Naive thymus-derived CD4-positive, alpha-beta T cell (primary cell): ENCODE measurements around the gene VCAN. TPM values are rescaled to one million over a fixed set of nuclear protein-coding genes. Genes with fewer than 3 reads are reported as not detected.

Experiments
- ATAC-seq: fragments of 150-1000 bp; cut with Tn5 transposase; 2 replicates; pipeline ENCODE4 v1.10.0; 2021; ENCODE audit warnings: mild to moderate bottlenecking, moderate library complexity
- CTCF ChIA-PET: fragments of 350-600 bp; sonication (Branson Sonifier 250); formaldehyde crosslinking; loops from one replicate; lab custom pipeline; 2021; ENCODE audit warnings: antibody characterized with exemption; lab: Charles Lee
- POLR2A ChIA-PET: fragments of 350-600 bp; sonication (Branson Sonifier 250); formaldehyde crosslinking; loops from one replicate; lab custom pipeline; 2021; ENCODE audit warnings: antibody characterized with exemption, inconsistent platforms; lab: Charles Lee
- DNase-seq, 9 donors: peaks; one replicate each; pipeline versions ENCODE4 v3.0.0 to v3.0.0-alpha.2; 2020 to 2022; ENCODE audit warnings: mixed read lengths in 1 of 9
- H3K27ac ChIP-seq: one replicate; pipeline ENCODE4 v1.7.0; 2013; ENCODE audit warnings: mild to moderate bottlenecking, low read depth, low read length, moderate library complexity
- H3K27me3 ChIP-seq, 2 donors: one replicate each; pipeline ENCODE4 v1.7.0; 2013; ENCODE audit warnings: low read length in 2 of 2, mild to moderate bottlenecking in 2 of 2, moderate library complexity in 2 of 2; ENCODE audit not compliant: control insufficient read depth in 2 of 2, insufficient read depth in 2 of 2
- H3K36me3 ChIP-seq, 3 experiments: 1 replicate in 2 of 3; 2 replicates in 1 of 3; pipeline ENCODE4 v1.7.0; 2013; ENCODE audit warnings: low read length in 3 of 3, mild to moderate bottlenecking in 3 of 3, moderate library complexity in 1 of 3; ENCODE audit not compliant: insufficient read depth in 3 of 3, control insufficient read depth in 2 of 3
- H3K4me1 ChIP-seq, 2 donors: one replicate each; pipeline ENCODE4 v1.7.0; 2013; ENCODE audit warnings: low read length in 2 of 2, mild to moderate bottlenecking in 2 of 2, moderate library complexity in 1 of 2; ENCODE audit not compliant: control insufficient read depth in 2 of 2, insufficient read depth in 2 of 2
- H3K4me3 ChIP-seq: 2 replicates; pipeline ENCODE4 v1.7.0; 2013; ENCODE audit warnings: mild to moderate bottlenecking, low read length
- H3K9me3 ChIP-seq, 3 experiments: 1 replicate in 2 of 3; 2 replicates in 1 of 3; pipeline ENCODE4 v1.7.0; 2013; ENCODE audit warnings: low read length in 3 of 3; ENCODE audit not compliant: control insufficient read depth in 2 of 3
- H3K27ac Mint-ChIP-seq, 9 donors: one replicate each; pipeline ENCODE4 v1.8.0; 2020 to 2022; ENCODE audit warnings: mixed read lengths in 9 of 9, mild to moderate bottlenecking in 8 of 9, moderate library complexity in 5 of 9, inconsistent platforms in 2 of 9
- H3K27me3 Mint-ChIP-seq, 5 donors: one replicate each; pipeline ENCODE4 v1.8.0; 2021 to 2022; ENCODE audit warnings: mixed read lengths in 5 of 5, mild to moderate bottlenecking in 1 of 5
- H3K36me3 Mint-ChIP-seq, 5 donors: one replicate each; pipeline ENCODE4 v1.8.0; 2020 to 2022; ENCODE audit warnings: mixed read lengths in 5 of 5, mild to moderate bottlenecking in 3 of 5, inconsistent platforms in 1 of 5
- H3K4me1 Mint-ChIP-seq, 7 donors: one replicate each; pipeline ENCODE4 v1.8.0; 2020 to 2022; ENCODE audit warnings: mixed read lengths in 7 of 7, mild to moderate bottlenecking in 3 of 7, inconsistent platforms in 1 of 7
- H3K4me3 Mint-ChIP-seq, 10 donors: one replicate each; pipeline ENCODE4 v1.8.0; 2020 to 2022; ENCODE audit warnings: mild to moderate bottlenecking in 10 of 10, mixed read lengths in 10 of 10, moderate library complexity in 6 of 10, inconsistent platforms in 2 of 10
- H3K9me3 Mint-ChIP-seq, 11 donors: one replicate each; pipeline ENCODE4 v1.8.0; 2020 to 2022; ENCODE audit warnings: mixed read lengths in 11 of 11, mild to moderate bottlenecking in 4 of 11, inconsistent platforms in 1 of 11, moderate library complexity in 1 of 11
- intact Hi-C, 2 donors: fragments of 100-400 bp; cut with micrococcal nuclease; formaldehyde crosslinking; loops; one replicate each; pipeline ENCODE4 v1.15.1; 2023
- polyA plus RNA-seq, 2 donors: library from polyadenylated mRNA; unstranded; fragments of 300-500 nt; fragmentation: Illumina TruSeq; gene quantifications; one replicate each; pipeline ENCODE4 v1.2.3, GENCODE V29; 2021
- total RNA-seq, 6 experiments: library from RNA in 5 of 6; stranded (reverse) in 5 of 6; gene quantifications; 1 replicate in 5 of 6; 2 replicates in 1 of 6; pipeline ENCODE4 v1.2.3 and lab custom pipeline; 2021 to 2026

Gene VCAN
- total and polyA plus RNA-seq, 7 experiments from 2014 or later: 0.28 to 563 (median 1.1) TPM

GRCh38 chr5:83453937-83454336, 17.6 kb upstream of the VCAN start:
- CTCF ChIA-PET: no interaction called here
- H3K4me1 Mint-ChIP-seq: no peaks in the 10 kb centered on the region
- no peaks in the 10 kb centered on the region for H3K27me3 ChIP-seq
- DNase-seq (no peak), ATAC-seq (no peak)
- no peak overlapping the region for H3K4me3 ChIP-seq
- no peaks in the 10 kb centered on the region for H3K4me1 ChIP-seq
- peaks cover 5 to 48% (median 23%) of the 10 kb centered on the region in 11 donors for H3K9me3 Mint-ChIP-seq
- peaks cover 0 to 17% (median 0%) of the 10 kb centered on the region in 3 experiments for H3K9me3 ChIP-seq
- H3K36me3 ChIP-seq: no peaks in the 10 kb centered on the region
- H3K36me3 Mint-ChIP-seq: peaks cover 0 to 5% (median 0%) of the 10 kb centered on the region in 5 donors
- no peak overlapping the region for H3K27ac ChIP-seq
- peaks cover 2 to 23% (median 18%) of the 10 kb centered on the region in 5 donors for H3K27me3 Mint-ChIP-seq
- no peak overlapping the region for H3K27ac Mint-ChIP-seq
- no peak overlapping the region for H3K4me3 Mint-ChIP-seq
- intact Hi-C loops: no loop called here
- POLR2A ChIA-PET: interaction anchor here (0.6 kb wide), 1 partner anchor 23 kb away, joined by 7 read pairs; no protein-coding TSS in a partner anchor

GRCh38 chr5:83464261-83464660, 7.3 kb upstream of the VCAN start:
- peaks cover 24 to 46% (median 41%) of the 10 kb centered on the region in 5 donors for H3K27me3 Mint-ChIP-seq
- ChIA-PET CTCF (no interaction called here), POLR2A (no interaction called here)
- H3K4me3 ChIP-seq: no peak overlapping the region
- DNase-seq (no peak), ATAC-seq (no peak)
- no peaks in the 10 kb centered on the region for H3K36me3 ChIP-seq
- H3K9me3 Mint-ChIP-seq: peaks cover 0 to 7% (median 5%) of the 10 kb centered on the region in 11 donors
- peaks cover 0 to 5% (median 0%) of the 10 kb centered on the region in 5 donors for H3K36me3 Mint-ChIP-seq
- no peak overlapping the region for H3K4me3 Mint-ChIP-seq
- no peak overlapping the region for H3K27ac ChIP-seq
- H3K27ac Mint-ChIP-seq: no peak overlapping the region
- no peaks in the 10 kb centered on the region for H3K4me1 Mint-ChIP-seq
- H3K4me1 ChIP-seq: no peaks in the 10 kb centered on the region
- H3K27me3 ChIP-seq: no peaks in the 10 kb centered on the region
- intact Hi-C loops: no loop called here
- no peaks in the 10 kb centered on the region for H3K9me3 ChIP-seq

GRCh38 chr5:83467371-83468035, 4.0 kb upstream of the VCAN start:
- Histone ChIP-seq H3K27me3 (no peaks in the 10 kb centered on the region), H3K9me3 (no peaks in the 10 kb centered on the region), H3K4me3 (no peak overlapping the region), H3K36me3 (no peaks in the 10 kb centered on the region), H3K27ac (no peak overlapping the region), H3K4me1 (peaks cover 0 to 4% of the 10 kb centered on the region in 2 donors)
- no peak overlapping the region for H3K4me3 Mint-ChIP-seq
- H3K4me1 Mint-ChIP-seq: peaks cover 7 to 17% (median 11%) of the 10 kb centered on the region in 7 donors
- peaks cover 0 to 7% (median 4%) of the 10 kb centered on the region in 11 donors for H3K9me3 Mint-ChIP-seq
- intact Hi-C loops: no loop called here
- H3K36me3 Mint-ChIP-seq: peaks cover 0 to 5% (median 0%) of the 10 kb centered on the region in 5 donors
- H3K27ac Mint-ChIP-seq: no peak overlapping the region
- ChIA-PET CTCF (no interaction called here), POLR2A (no interaction called here)
- H3K27me3 Mint-ChIP-seq: peaks cover 57 to 73% (median 72%) of the 10 kb centered on the region in 5 donors
- no peak for ATAC-seq
- DNase-seq: no peak

- H3K4me1 ChIP-seq: peaks cover 4 to 18% of the 10 kb centered on the region in 2 donors
- no peak overlapping the region for H3K27ac ChIP-seq
- DNase-seq (no peak), ATAC-seq (no peak)
- Mint-ChIP-seq H3K36me3 (peaks cover 0 to 5% (median 0%) of the 10 kb centered on the region in 5 donors), H3K27ac (no peak overlapping the region), H3K4me1 (peaks cover 17 to 32% (median 25%) of the 10 kb centered on the region in 7 donors), H3K9me3 (peaks cover 0 to 5% (median 2%) of the 10 kb centered on the region in 11 donors), H3K27me3 (peaks cover 72 to 83% (median 77%) of the 10 kb centered on the region in 5 donors), H3K4me3 (no peak overlapping the region)
- ChIA-PET POLR2A (no interaction called here), CTCF (interaction anchor here (0.6 kb wide), 1 partner anchor 381 kb away, joined by 3 read pairs; no protein-coding TSS in a partner anchor)
- H3K4me3 ChIP-seq: no peak overlapping the region
- H3K27me3 ChIP-seq: peaks cover 0 to 5% of the 10 kb centered on the region in 2 donors
- intact Hi-C loops: no loop called here
- H3K9me3 ChIP-seq: no peaks in the 10 kb centered on the region
- H3K36me3 ChIP-seq: no peaks in the 10 kb centered on the region
These were observed 2.5 kb upstream of the VCAN start for GRCh38 chr5:83469075-83469474.

- Histone ChIP-seq H3K9me3 (no peaks in the 10 kb centered on the region), H3K27ac (no peak overlapping the region), H3K4me3 (no peak overlapping the region), H3K4me1 (peaks cover 4 to 23% of the 10 kb centered on the region in 2 donors), H3K27me3 (peaks cover 0 to 11% of the 10 kb centered on the region in 2 donors), H3K36me3 (no peaks in the 10 kb centered on the region)
- Mint-ChIP-seq H3K27me3 (peaks cover 79 to 84% (median 81%) of the 10 kb centered on the region in 5 donors), H3K27ac (no peak overlapping the region), H3K4me3 (peak overlapping the region in 7 of 10 donors; percentile 20 to 90 (median 48)), H3K9me3 (peaks cover 0 to 4% (median 0%) of the 10 kb centered on the region in 11 donors), H3K36me3 (peaks cover 0 to 4% (median 0%) of the 10 kb centered on the region in 5 donors), H3K4me1 (peaks cover 17 to 42% (median 38%) of the 10 kb centered on the region in 7 donors)
- POLR2A ChIA-PET: no interaction called here
- DNase-seq (no peak), ATAC-seq (no peak)
- intact Hi-C loops: no loop called here
- CTCF ChIA-PET: no interaction called here
These were observed 779 bp upstream of the VCAN start for GRCh38 chr5:83470526-83471404.

- Mint-ChIP-seq H3K27me3 (peaks cover 80 to 90% (median 85%) of the 10 kb centered on the region in 5 donors), H3K36me3 (peaks cover 0 to 4% (median 0%) of the 10 kb centered on the region in 5 donors), H3K9me3 (peaks cover 0 to 4% (median 0%) of the 10 kb centered on the region in 11 donors), H3K27ac (no peak overlapping the region), H3K4me3 (peak overlapping the region; percentile 30 to 90 (median 62)), H3K4me1 (peaks cover 17 to 42% (median 38%) of the 10 kb centered on the region in 7 donors)
- no peaks in the 10 kb centered on the region for H3K36me3 ChIP-seq
- peaks cover 0 to 15% of the 10 kb centered on the region in 2 donors for H3K27me3 ChIP-seq
- peaks cover 4 to 23% of the 10 kb centered on the region in 2 donors for H3K4me1 ChIP-seq
- intact Hi-C loops: loop anchor here in 1 of 2 donors (2.0 kb wide), 4 partner anchors 41 to 1115 kb away; partner anchors contain the start of genes TMEM167A and XRCC4
- ATAC-seq (no peak), DNase-seq (no peak)
- no peak overlapping the region for H3K4me3 ChIP-seq
- ChIA-PET POLR2A (no interaction called here), CTCF (no interaction called here)
- H3K9me3 ChIP-seq: no peaks in the 10 kb centered on the region
- no peak overlapping the region for H3K27ac ChIP-seq
These were observed 616 bp downstream of the VCAN start for GRCh38 chr5:83472213-83472507.
